SW480 (cell line): ENCODE measurements around the gene PANX3.

Source experiments
- DNase-seq: peaks from one replicate; pipeline ENCODE4 v3.0.0-alpha.2; 2016; ENCODE audit warnings: low spot score

Gene PANX3

DNA sequence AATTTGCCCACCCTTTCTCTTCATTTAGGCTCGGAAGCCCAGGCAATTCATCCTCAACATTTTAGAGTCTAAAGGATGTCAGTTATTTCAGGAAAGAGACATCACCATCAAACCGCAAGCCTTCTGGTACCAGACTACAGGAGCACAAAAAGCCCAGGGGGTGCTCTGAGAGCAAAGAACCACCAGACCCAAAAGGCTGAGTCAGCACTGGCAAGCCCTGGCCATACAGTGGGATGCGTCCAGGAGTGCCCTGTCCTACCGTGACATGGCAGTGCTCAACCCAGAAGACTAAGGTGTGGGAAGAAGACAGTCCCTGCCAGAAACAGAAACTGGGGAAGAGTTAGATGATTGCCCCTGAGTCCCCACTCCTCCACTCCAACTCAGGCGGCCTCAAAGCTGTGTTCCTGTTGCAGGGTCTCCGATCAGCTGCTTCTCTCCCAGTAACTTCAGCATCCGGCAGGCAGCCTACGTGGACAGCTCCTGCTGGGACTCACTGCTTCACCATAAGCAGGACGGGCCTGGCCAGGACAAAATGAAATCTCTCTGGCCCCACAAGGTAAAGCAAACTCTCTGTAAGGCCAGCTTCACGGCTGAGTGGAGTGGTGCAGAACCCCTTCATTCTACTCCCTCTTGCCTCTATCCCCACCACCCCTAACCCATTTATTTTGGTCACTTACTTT lies 1.5 kb downstream of the PANX3 start:
- no peak for DNase-seq

GRCh38 chr11:124618863-124619262 lies 7.6 kb downstream of the PANX3 start:
- DNase-seq = no peak

DNA sequence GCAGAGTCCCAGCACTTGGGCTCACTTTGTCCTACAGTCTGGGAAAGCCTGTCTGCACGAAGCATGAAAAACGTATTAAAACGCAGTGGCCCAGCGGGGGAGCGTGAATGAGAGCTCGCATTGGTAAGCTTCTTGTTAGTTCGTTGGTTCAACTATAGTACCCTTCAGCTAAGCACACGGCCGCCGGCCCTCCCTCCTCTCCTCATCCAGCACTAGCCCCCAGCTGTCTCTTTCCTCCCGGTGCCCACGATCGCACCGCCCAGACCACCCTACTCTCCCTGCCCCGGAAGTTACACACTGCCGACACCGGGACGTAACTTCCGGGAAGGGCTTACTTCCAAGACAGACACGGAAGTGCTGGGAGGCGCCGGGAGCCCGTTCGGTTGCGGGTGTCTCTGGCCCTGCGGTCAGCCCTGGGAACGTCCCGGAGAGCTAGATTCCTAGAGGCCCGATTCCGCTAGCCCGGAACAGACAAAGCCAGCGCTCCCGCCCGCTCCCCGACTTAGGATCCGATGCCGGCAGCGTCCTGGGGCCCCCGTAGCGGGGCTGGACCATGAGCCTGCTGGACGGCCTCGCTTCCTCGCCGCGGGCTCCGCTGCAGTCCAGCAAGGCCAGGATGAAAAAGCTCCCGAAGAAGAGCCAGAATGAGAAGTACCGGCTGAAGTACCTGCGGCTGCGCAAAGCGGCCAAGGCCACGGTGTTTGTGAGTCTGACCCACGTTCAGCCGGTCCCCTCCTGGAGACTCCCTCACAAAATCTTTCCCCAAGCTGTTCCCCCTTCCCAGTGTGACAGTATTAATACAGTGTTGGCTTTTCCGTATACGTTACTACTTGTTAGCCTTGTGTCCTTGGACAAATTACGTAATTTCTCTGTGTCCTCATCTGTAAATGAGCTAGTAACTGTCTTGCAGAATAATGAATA lies 11.6 kb downstream of the PANX3 start, which contains the start of gene TBRG1:
Gene TBRG1, plus strand, starts transcription at position 334 of the 921 bp plus-strand sequence. Its CDS starts 220 bp downstream, at position 554.
- peak; percentile 88 for DNase-seq

DNA sequence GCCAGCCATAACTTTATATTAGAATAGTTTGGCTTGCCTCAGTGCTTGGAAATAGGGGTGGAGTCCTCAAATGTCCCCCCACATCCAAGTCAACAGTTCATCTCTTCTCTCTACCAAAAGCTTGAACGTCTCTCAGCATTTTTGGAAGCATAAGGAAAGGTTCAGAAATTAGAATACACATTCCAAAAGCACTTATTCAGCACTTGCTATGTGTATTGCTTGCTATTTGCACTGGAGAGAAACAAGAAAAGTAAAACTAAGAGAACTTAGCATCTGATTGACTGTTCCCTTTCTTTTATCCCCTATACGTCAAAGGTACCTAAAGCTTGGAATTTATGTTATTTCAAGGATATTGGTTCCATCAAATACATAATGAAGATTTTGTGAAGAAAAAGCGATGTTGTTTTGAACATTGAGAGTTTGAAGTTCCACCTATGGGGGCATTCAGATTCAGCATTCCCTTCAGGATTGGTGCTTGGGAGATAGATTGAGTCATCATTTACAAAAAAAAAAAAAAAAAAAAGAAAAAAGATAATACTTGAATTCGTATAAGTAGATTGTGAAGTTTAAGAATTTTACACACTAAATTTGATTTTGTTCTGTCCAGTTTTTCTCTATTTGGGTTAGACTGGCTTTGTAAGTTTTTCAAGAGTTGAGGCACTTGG lies 12.8 kb downstream of the PANX3 start:
- DNase-seq = no peak

GRCh38 chr11:124625504-124626168 lies 14.4 kb downstream of the PANX3 start:
- no peak for DNase-seq

GRCh38 chr11:124627546-124627945 lies 16.3 kb downstream of the PANX3 start:
- DNase-seq = no peak

DNA sequence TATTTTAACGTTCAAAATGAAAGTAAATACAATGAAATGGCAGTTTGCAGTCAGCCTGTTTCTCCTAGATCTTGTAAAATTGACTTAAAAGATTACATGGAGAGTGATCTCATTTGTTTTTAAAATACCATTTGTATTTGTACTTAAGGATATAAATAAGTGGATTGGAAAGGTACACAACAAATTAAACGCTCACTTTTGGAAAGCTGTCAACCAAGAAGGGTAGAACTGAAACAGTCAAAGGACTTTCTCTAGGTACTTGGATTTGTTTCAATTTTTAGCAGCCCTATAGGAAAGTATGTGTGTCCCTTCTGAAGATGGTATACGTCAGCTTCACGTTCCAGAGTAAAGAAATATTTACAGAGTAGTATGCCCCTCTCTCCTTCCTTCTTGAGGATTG lies 18.7 kb downstream of the PANX3 start:
- no peak for DNase-seq

GRCh38 chr11:124633355-124633754 lies 22.1 kb downstream of the PANX3 start:
- peak; percentile 7 for DNase-seq

DNA sequence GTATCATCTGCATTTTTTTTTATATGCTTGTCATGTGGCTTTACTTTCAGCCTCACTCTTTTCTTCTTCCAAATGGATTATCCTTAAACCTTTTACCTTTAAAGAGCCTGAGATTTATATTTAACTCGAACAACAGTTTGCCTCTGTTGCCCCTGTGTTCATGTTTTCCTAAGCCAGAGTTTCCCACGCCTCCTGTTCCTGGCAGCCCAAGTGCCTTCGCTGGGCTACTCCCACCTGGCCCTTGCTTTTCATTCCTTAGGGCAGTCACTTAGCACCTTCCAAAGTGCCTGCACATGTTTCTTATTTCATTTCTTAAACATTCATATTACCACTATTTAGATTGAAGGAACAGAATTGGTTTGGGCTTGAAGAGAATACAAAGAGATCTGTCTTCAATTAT lies 24.7 kb downstream of the PANX3 start:
- DNase-seq = no peak

- DNase-seq = no peak
Measured at GRCh38 chr11:124638500-124638899, 27.3 kb downstream of the PANX3 start.

GRCh38 chr11:124639186-124639585 lies 28.0 kb downstream of the PANX3 start:
- DNase-seq = no peak

GRCh38 chr11:124640666-124641065 lies 29.4 kb downstream of the PANX3 start:
- no peak for DNase-seq

- DNase-seq = no peak
Measured at GRCh38 chr11:124642628-124643027, 31.4 kb downstream of the PANX3 start.

- no peak for DNase-seq
Measured at GRCh38 chr11:124643042-124643604, 31.9 kb downstream of the PANX3 start.

GRCh38 chr11:124643605-124644425 lies 32.6 kb downstream of the PANX3 start:
- DNase-seq = no peak

DNA sequence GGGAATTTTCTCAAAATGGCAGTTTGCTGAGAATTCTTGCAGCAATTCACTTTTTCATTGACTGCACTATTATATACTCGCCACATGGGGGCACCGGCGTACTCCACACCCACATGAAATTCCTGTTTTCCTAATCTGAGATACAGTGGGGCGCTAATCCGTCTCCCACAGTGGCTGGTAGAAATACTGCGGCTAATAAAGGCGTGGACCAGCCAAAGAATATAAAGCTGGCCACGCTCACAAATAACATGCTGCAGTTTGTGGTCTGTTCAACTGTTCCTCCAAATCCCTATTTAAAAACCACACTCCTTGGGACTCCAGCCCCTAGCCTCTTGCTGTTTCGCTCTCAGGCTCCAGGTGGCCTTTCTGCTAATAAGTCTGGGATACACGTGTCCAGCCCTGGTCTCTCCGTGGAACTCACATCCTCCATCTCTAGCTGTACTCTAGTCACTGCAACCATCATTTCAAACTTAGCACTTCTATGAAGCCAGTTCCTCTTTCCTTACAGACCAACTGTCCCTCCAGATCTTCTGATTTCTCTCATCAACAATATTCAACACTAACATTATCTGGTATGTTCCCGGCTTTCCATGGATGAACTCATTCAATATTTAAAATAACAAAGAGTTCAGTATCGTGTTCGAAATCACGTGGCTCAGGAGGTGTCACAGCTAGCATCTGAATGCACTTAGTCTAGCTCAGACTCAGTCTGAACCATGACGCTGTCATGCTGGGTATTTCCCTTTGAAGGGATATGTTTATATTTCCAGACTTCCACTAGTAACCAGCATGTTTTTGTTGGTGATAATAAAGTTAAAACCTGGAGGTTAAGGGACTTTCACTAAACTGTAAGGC lies 33.4 kb downstream of the PANX3 start:
- peak; percentile 71 for DNase-seq

- no peak for DNase-seq
Measured at GRCh38 chr11:124646148-124646547, 34.9 kb downstream of the PANX3 start.

DNA sequence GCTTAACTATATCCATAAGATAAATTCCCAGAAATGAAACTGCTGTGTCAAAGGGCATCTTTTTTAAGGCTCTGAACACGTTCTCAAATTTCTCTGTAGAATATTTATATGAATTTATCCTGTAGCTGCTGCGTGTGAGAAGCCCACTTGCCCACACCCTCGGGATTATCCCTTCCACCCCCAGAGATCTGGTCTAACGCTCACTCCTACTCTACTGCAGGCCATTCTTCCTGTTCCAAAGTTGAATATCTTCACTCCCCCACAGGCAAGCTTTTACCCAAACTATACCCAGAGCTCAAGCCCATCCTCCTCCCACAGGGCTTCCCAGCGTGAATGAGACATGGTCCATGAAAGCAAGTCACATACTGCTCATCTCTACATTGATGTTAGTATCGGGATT lies 37.4 kb downstream of the PANX3 start:
- DNase-seq = no peak

- DNase-seq = no peak
Measured at GRCh38 chr11:124656774-124657630, 45.8 kb downstream of the PANX3 start.
